Natural killer cell (primary cell): ENCODE data around the gene ERRFI1. TPM values are rescaled to one million over a fixed set of nuclear protein-coding genes. Genes with fewer than 3 reads are reported as not detected.

Experiments
- ATAC-seq, 3 donors: fragments of 150-1000 bp in 2 of 3; fragments of 200-7000 bp in 1 of 3; cut with Tn5 transposase; 1 replicate in 1 of 3; 2 replicates in 2 of 3; pipeline ENCODE4 v1.10.0; 2021; ENCODE audit warnings: mild to moderate bottlenecking in 2 of 3, moderate library complexity in 2 of 3
- DNase-seq, 2 donors: peaks; one replicate each; pipeline versions ENCODE4 v3.0.0 to v3.0.0-alpha.2; 2013 to 2021; ENCODE audit warnings: mixed read lengths in 1 of 2
- H3K27ac ChIP-seq: one replicate; pipeline ENCODE4 v1.5.1; 2013; ENCODE audit warnings: mild to moderate bottlenecking, low read length
- H3K27me3 ChIP-seq: one replicate; pipeline ENCODE4 v1.6.1; 2013; ENCODE audit warnings: low read length; ENCODE audit not compliant: control insufficient read depth, insufficient read depth
- H3K36me3 ChIP-seq: one replicate; pipeline ENCODE4 v1.6.1; 2013; ENCODE audit warnings: low read length; ENCODE audit not compliant: control insufficient read depth, insufficient read depth
- H3K4me1 ChIP-seq: one replicate; pipeline ENCODE4 v1.6.1; 2013; ENCODE audit warnings: low read length; ENCODE audit not compliant: control insufficient read depth, insufficient read depth
- H3K4me3 ChIP-seq: one replicate; pipeline ENCODE4 v1.5.1; 2013; ENCODE audit warnings: low read length
- H3K9me3 ChIP-seq: one replicate; pipeline ENCODE4 v1.6.1; 2013; ENCODE audit warnings: low read length; ENCODE audit not compliant: control insufficient read depth, insufficient read depth
- H3K27ac Mint-ChIP-seq, 2 donors: one replicate each; pipeline ENCODE4 v1.8.0; 2022; ENCODE audit warnings: mild to moderate bottlenecking in 2 of 2, mixed read lengths in 2 of 2, moderate library complexity in 1 of 2
- H3K27me3 Mint-ChIP-seq, 2 donors: one replicate each; pipeline ENCODE4 v1.8.0; 2022; ENCODE audit warnings: low read depth in 2 of 2, mixed read lengths in 2 of 2
- H3K36me3 Mint-ChIP-seq: one replicate; pipeline ENCODE4 v1.8.0; 2022; ENCODE audit warnings: mixed read lengths
- H3K4me1 Mint-ChIP-seq, 2 donors: one replicate each; pipeline ENCODE4 v1.8.0; 2022; ENCODE audit warnings: mixed read lengths in 2 of 2
- H3K4me3 Mint-ChIP-seq: one replicate; pipeline ENCODE4 v1.8.0; 2022; ENCODE audit warnings: mild to moderate bottlenecking, moderate library complexity, mixed read lengths
- H3K9me3 Mint-ChIP-seq, 2 donors: one replicate each; pipeline ENCODE4 v1.8.0; 2022; ENCODE audit warnings: mixed read lengths in 2 of 2
- CTCF ChIP-seq: fragments of 200-600 bp; IDR thresholded peaks from one replicate; pipeline ENCODE4 v1.8.0; 2022; ENCODE audit warnings: antibody characterized with exemption
- WGBS: methylation state at CpG from one replicate; pipeline ENCODE4 v1.1.7; 2013; ENCODE audit warnings: missing lambda C conversion rate; ENCODE audit not compliant: insufficient coverage; 5-methylcytosine and 5-hydroxymethylcytosine counted together
- intact Hi-C: fragments of 100-400 bp; cut with micrococcal nuclease; formaldehyde crosslinking; loops from one replicate; pipeline ENCODE4 v1.14.2; 2022
- total RNA-seq, 4 donors: library from RNA; stranded (reverse); fragments of 120-200 nt in 1 of 4; gene quantifications; one replicate each; pipeline versions ENCODE4 v1.2.3 to v1.2.4, GENCODE V29; 2013 to 2022

ERRFI1 gene
- total RNA-seq, 3 donors from 2014 or later (not counting 1 experiment from before 2014, with no cell fraction given), result 2.9 to 4.9 (median 4.0) TPM

GRCh38 chr1:7983086-7983778 lies 42.9 kb downstream of the ERRFI1 start:
- intact Hi-C loops, result no loop called here
- Mint-ChIP-seq H3K27ac (peak overlapping the region in 1 of 2 donors; percentile 3), H3K4me3 (no peak overlapping the region), H3K36me3 (peaks cover 13% of the 10 kb centered on the region), H3K27me3 (no peaks in the 10 kb centered on the region), H3K4me1 (peaks cover 12 to 14% of the 10 kb centered on the region in 2 donors), H3K9me3 (no peaks in the 10 kb centered on the region)
- TF ChIP-seq CTCF, result no peak
- Histone ChIP-seq H3K9me3 (no peaks in the 10 kb centered on the region), H3K4me1 (peaks cover 7% of the 10 kb centered on the region), H3K4me3 (no peak overlapping the region), H3K27ac (no peak overlapping the region), H3K36me3 (peaks cover 66% of the 10 kb centered on the region), H3K27me3 (no peaks in the 10 kb centered on the region)
- 96% methylated on average over 15 of the region's 15 CpGs for WGBS
- DNase-seq (no peak), ATAC-seq (no peak)

GRCh38 chr1:7980984-7981383 lies 45.1 kb downstream of the ERRFI1 start:
- Mint-ChIP-seq H3K4me1 (peaks cover 12 to 15% of the 10 kb centered on the region in 2 donors), H3K27me3 (no peaks in the 10 kb centered on the region), H3K27ac (no peak overlapping the region), H3K4me3 (no peak overlapping the region), H3K36me3 (peaks cover 6% of the 10 kb centered on the region), H3K9me3 (no peaks in the 10 kb centered on the region)
- WGBS, result 94% methylated on average over 7 of the region's 7 CpGs
- Histone ChIP-seq H3K9me3 (no peaks in the 10 kb centered on the region), H3K27me3 (no peaks in the 10 kb centered on the region), H3K36me3 (peaks cover 65% of the 10 kb centered on the region), H3K4me1 (peaks cover 7% of the 10 kb centered on the region), H3K27ac (no peak overlapping the region), H3K4me3 (no peak overlapping the region)
- intact Hi-C loops, result no loop called here
- DNase-seq (peak in 1 of 2 donors; percentile 2), ATAC-seq (no peak)
- no peak for TF ChIP-seq CTCF

- no peaks in the 10 kb centered on the region for H3K27me3 Mint-ChIP-seq
- ATAC-seq (peak; percentile 59 to 78 (median 71)), DNase-seq (peak; percentile 26 to 55)
- TF ChIP-seq CTCF, result peak; percentile 33
- no peaks in the 10 kb centered on the region for H3K9me3 ChIP-seq
- no peak overlapping the region for H3K27ac ChIP-seq
- H3K36me3 Mint-ChIP-seq, result peaks cover 11% of the 10 kb centered on the region
- no peaks in the 10 kb centered on the region for H3K9me3 Mint-ChIP-seq
- peaks cover 0 to 8% of the 10 kb centered on the region in 2 donors for H3K4me1 Mint-ChIP-seq
- H3K4me3 Mint-ChIP-seq, result no peak overlapping the region
- H3K4me1 ChIP-seq, result no peaks in the 10 kb centered on the region
- no peaks in the 10 kb centered on the region for H3K27me3 ChIP-seq
- no peak overlapping the region for H3K4me3 ChIP-seq
- WGBS, result 87% methylated on average over 6 of the region's 8 CpGs
- intact Hi-C loops, result no loop called here
- H3K27ac Mint-ChIP-seq, result peak overlapping the region in 1 of 2 donors; percentile 21
- peaks cover 46% of the 10 kb centered on the region for H3K36me3 ChIP-seq
Measured at GRCh38 chr1:7975212-7975865, 50.8 kb downstream of the ERRFI1 start.
